ENCODE measurements around the gene SIPA1L3.
A peak's percentile ranks its signal among the peaks of the same experiment; 100 is the strongest.

The SIPA1L3 gene

GRCh38 chr19:38001158-38001781, 94.3 kb downstream of the SIPA1L3 start:
- no peak for DNase-seq

GRCh38 chr19:38003438-38004185, 96.6 kb downstream of the SIPA1L3 start:
- peak; percentile 51 for DNase-seq

GRCh38 chr19:38004186-38004520, 97.1 kb downstream of the SIPA1L3 start:
- no peak for DNase-seq

- DNase-seq, result peak; percentile 80
Observed at GRCh38 chr19:38004521-38005223, 97.7 kb downstream of the SIPA1L3 start.

- no peak for DNase-seq
Observed at GRCh38 chr19:38005224-38005614, 98.2 kb downstream of the SIPA1L3 start.

- DNase-seq, result no peak
Observed at GRCh38 chr19:38006361-38007045, 99.5 kb downstream of the SIPA1L3 start.

GRCh38 chr19:38009650-38010242, 102.7 kb downstream of the SIPA1L3 start:
- DNase-seq, result no peak

GRCh38 chr19:38011426-38011825, 104.4 kb downstream of the SIPA1L3 start:
- DNase-seq, result no peak

- DNase-seq, result no peak
Observed at GRCh38 chr19:38012290-38012689, 105.3 kb downstream of the SIPA1L3 start.

- DNase-seq, result no peak
Observed at GRCh38 chr19:38012944-38013343, 105.9 kb downstream of the SIPA1L3 start.

- DNase-seq, result no peak
Observed at GRCh38 chr19:38013913-38014580, 107.0 kb downstream of the SIPA1L3 start.

- no peak for DNase-seq
Observed at GRCh38 chr19:38015216-38015615, 108.2 kb downstream of the SIPA1L3 start.

GRCh38 chr19:38015761-38016160, 108.8 kb downstream of the SIPA1L3 start:
- DNase-seq, result no peak

GRCh38 chr19:38017401-38018151, 110.6 kb downstream of the SIPA1L3 start:
- no peak for DNase-seq

- no peak for DNase-seq
Observed at GRCh38 chr19:38018694-38019395, 111.8 kb downstream of the SIPA1L3 start.

- no peak for DNase-seq
Observed at GRCh38 chr19:38019396-38019724, 112.4 kb downstream of the SIPA1L3 start.

- no peak for DNase-seq
Observed at GRCh38 chr19:38020311-38020710, 113.3 kb downstream of the SIPA1L3 start.

- no peak for DNase-seq
Observed at GRCh38 chr19:38021352-38021751, 114.3 kb downstream of the SIPA1L3 start.

GRCh38 chr19:38022791-38023670, 116.0 kb downstream of the SIPA1L3 start:
- DNase-seq, result peak; percentile 62

All from suppressor macrophage treated with lipopolysaccharide for 4 hours (primary cell).